IMR-90 (cell line): ENCODE results near the gene P4HA3. TPM values are rescaled to one million over a fixed set of nuclear protein-coding genes. Genes with fewer than 3 reads are reported as not detected.

Source experiments
- ATAC-seq: fragments of 200-7000 bp; cut with Tn5 transposase; 2 replicates; pipeline ENCODE4 v1.9.1; 2020; ENCODE audit warnings: low read depth, mild to moderate bottlenecking, moderate library complexity
- BruUV-seq: library from RNA; stranded (reverse); fragments of 400-500 nt; replicated peaks from 2 replicates; lab custom pipeline; 2021; lab: Mats Ljungman, UMichigan
- CTCF ChIA-PET: fragments of 300-600 bp; formaldehyde crosslinking; extraction: SDS; loops from one replicate; lab custom pipeline; 2021; ENCODE audit warnings: antibody characterized with exemption; lab: Yijun Ruan, JAX
- POLR2A ChIA-PET: fragments of 300-600 bp; sonication (Branson Sonifier 250); formaldehyde crosslinking; loops from one replicate; lab custom pipeline; 2022; ENCODE audit warnings: antibody characterized with exemption; ENCODE audit not compliant: unreplicated experiment; lab: Charles Lee
- DNase-seq: peaks from one replicate; pipeline ENCODE4 v3.0.0; 2013
- H2AFZ ChIP-seq: replicated peaks from 2 replicates; pipeline ENCODE3; 2013; ENCODE audit warnings: low read length, mild to moderate bottlenecking; ENCODE audit not compliant: poor library complexity
- H2AK5ac ChIP-seq: 2 replicates; pipeline ENCODE4 v1.6.1; 2013; ENCODE audit warnings: low read depth, low read length, inconsistent platforms
- H2AK9ac ChIP-seq: replicated peaks from 2 replicates; pipeline ENCODE3; 2013; ENCODE audit warnings: mild to moderate bottlenecking, low read depth, low read length, moderate library complexity; ENCODE audit not compliant: poor library complexity
- H2BK120ac ChIP-seq: 2 replicates; pipeline ENCODE4 v1.6.1; 2013; ENCODE audit warnings: low read depth, low read length, inconsistent platforms
- H2BK15ac ChIP-seq: 3 replicates; pipeline ENCODE4 v1.6.1; 2013; ENCODE audit warnings: low read depth, low read length, inconsistent platforms
- H2BK20ac ChIP-seq: 2 replicates; pipeline ENCODE4 v1.6.1; 2013; ENCODE audit warnings: low read depth, mild to moderate bottlenecking, inconsistent platforms, low read length, moderate library complexity
- H2BK5ac ChIP-seq: 2 replicates; pipeline ENCODE4 v1.6.1; 2013; ENCODE audit warnings: mild to moderate bottlenecking, low read depth, low read length, inconsistent platforms; ENCODE audit not compliant: poor library complexity, severe bottlenecking
- H3K14ac ChIP-seq: replicated peaks from 2 replicates; pipeline ENCODE4 v1.6.1; 2013; ENCODE audit warnings: low read depth, low read length, inconsistent platforms
- H3K18ac ChIP-seq: 2 replicates; pipeline ENCODE4 v1.6.1; 2013; ENCODE audit warnings: low read depth, low read length, control low read depth
- H3K23ac ChIP-seq: 2 replicates; pipeline ENCODE4 v1.6.1; 2013; ENCODE audit warnings: low read depth, low read length, inconsistent platforms
- H3K27ac ChIP-seq: 2 replicates; pipeline ENCODE4 v1.5.1; 2013; ENCODE audit warnings: mild to moderate bottlenecking, control low read depth, low read length; ENCODE audit not compliant: insufficient read depth
- H3K27me3 ChIP-seq: 2 replicates; pipeline ENCODE4 v1.6.1; 2013; ENCODE audit warnings: low read length; ENCODE audit not compliant: control insufficient read depth, insufficient read depth
- H3K36me3 ChIP-seq: 2 replicates; pipeline ENCODE4 v1.6.1; 2013; ENCODE audit warnings: low read length, mixed read lengths; ENCODE audit not compliant: control insufficient read depth, insufficient read depth
- H3K4ac ChIP-seq: 2 replicates; pipeline ENCODE4 v1.6.1; 2013; ENCODE audit warnings: low read depth, low read length, inconsistent platforms
- H3K4me1 ChIP-seq: 2 replicates; pipeline ENCODE4 v1.6.1; 2013; ENCODE audit warnings: low read length, mixed read lengths; ENCODE audit not compliant: control insufficient read depth, insufficient read depth
- H3K4me2 ChIP-seq: 2 replicates; pipeline ENCODE4 v1.6.1; 2013; ENCODE audit warnings: low read depth, mild to moderate bottlenecking, control low read depth, low read length, moderate library complexity
- H3K4me3 ChIP-seq: 2 replicates; pipeline ENCODE4 v1.5.1; 2013; ENCODE audit warnings: low read depth, mild to moderate bottlenecking, control low read depth, low read length, moderate library complexity; ENCODE audit not compliant: insufficient read depth
- H3K56ac ChIP-seq: 2 replicates; pipeline ENCODE4 v1.6.1; 2013; ENCODE audit warnings: low read length, inconsistent platforms; ENCODE audit not compliant: insufficient read depth; ENCODE audit errors: extremely low read depth
- H3K79me1 ChIP-seq, 2 experiments: 2 replicates each; pipeline ENCODE4 v1.6.1; 2013; ENCODE audit warnings: low read length in 2 of 2, inconsistent platforms in 1 of 2, low read depth in 1 of 2
- H3K9ac ChIP-seq: 2 replicates; pipeline ENCODE4 v1.6.1; 2013; ENCODE audit warnings: low read depth, low read length, control low read depth
- H3K9me1 ChIP-seq: 2 replicates; pipeline ENCODE4 v1.6.1; 2013; ENCODE audit warnings: low read length, inconsistent platforms; ENCODE audit not compliant: insufficient read depth
- H3K9me3 ChIP-seq: 2 replicates; pipeline ENCODE4 v1.6.1; 2013; ENCODE audit warnings: low read length; ENCODE audit not compliant: control insufficient read depth, insufficient read depth
- H4K20me1 ChIP-seq: 2 replicates; pipeline ENCODE4 v1.6.1; 2013; ENCODE audit warnings: low read length, inconsistent platforms; ENCODE audit not compliant: insufficient read depth
- H4K5ac ChIP-seq: 2 replicates; pipeline ENCODE4 v1.6.1; 2013; ENCODE audit warnings: mild to moderate bottlenecking, low read depth, low read length, control low read depth
- H4K8ac ChIP-seq, 2 experiments: 2 replicates each; pipeline ENCODE4 v1.6.1; 2013; ENCODE audit warnings: low read depth in 2 of 2, low read length in 2 of 2, control low read depth in 1 of 2, inconsistent platforms in 1 of 2
- H4K91ac ChIP-seq: 2 replicates; pipeline ENCODE4 v1.6.1; 2013; ENCODE audit warnings: low read depth, low read length, inconsistent platforms; ENCODE audit not compliant: insufficient read depth
- BHLHE40 ChIP-seq: fragments of 150-350 bp; IDR thresholded peaks from 2 replicates; pipeline ENCODE4 v1.6.1; 2016; ENCODE audit warnings: mild to moderate bottlenecking, low read depth, low read length
- CEBPB ChIP-seq: IDR thresholded peaks from 2 replicates; pipeline ENCODE4 v1.6.1; 2012; ENCODE audit warnings: low read depth, low read length, improper control_type of control experiment
- CHD1 ChIP-seq: IDR thresholded peaks from 2 replicates; pipeline ENCODE4 v1.6.1; 2012; ENCODE audit warnings: low read depth, low read length, improper control_type of control experiment
- CTCF ChIP-seq: conservative IDR thresholded peaks from 2 replicates; pipeline ENCODE4 v1.5.1; 2012; ENCODE audit warnings: mild to moderate bottlenecking, low read depth, low read length, improper control_type of control experiment
- ELK1 ChIP-seq: fragments of 150-350 bp; IDR thresholded peaks from 2 replicates; pipeline ENCODE4 v1.6.1; 2016; ENCODE audit warnings: low read depth, mild to moderate bottlenecking, low read length, moderate library complexity, borderline replicate concordance
- FOS ChIP-seq: fragments of 150-350 bp; IDR thresholded peaks from 2 replicates; pipeline ENCODE4 v1.6.1; 2016; ENCODE audit warnings: low read depth, low read length
- MAFK ChIP-seq: IDR thresholded peaks from 2 replicates; pipeline ENCODE4 v1.6.1; 2012; ENCODE audit warnings: low read depth, low read length, improper control_type of control experiment
- MAZ ChIP-seq: IDR thresholded peaks from 2 replicates; pipeline ENCODE4 v1.6.1; 2012; ENCODE audit warnings: low read depth, mild to moderate bottlenecking, low read length, improper control_type of control experiment, moderate library complexity, borderline replicate concordance
- MXI1 ChIP-seq: IDR thresholded peaks from 2 replicates; pipeline ENCODE4 v1.6.1; 2012; ENCODE audit warnings: low read depth, mild to moderate bottlenecking, low read length, moderate library complexity, borderline replicate concordance
- POLR2A ChIP-seq: IDR thresholded peaks from 2 replicates; pipeline ENCODE4 v1.6.1; 2012; ENCODE audit warnings: mild to moderate bottlenecking, low read depth, low read length
- RAD21 ChIP-seq: IDR thresholded peaks from 2 replicates; pipeline ENCODE4 v1.6.1; 2012; ENCODE audit warnings: low read length, improper control_type of control experiment
- RCOR1 ChIP-seq: IDR thresholded peaks from 2 replicates; pipeline ENCODE4 v1.6.1; 2012; ENCODE audit warnings: mild to moderate bottlenecking, low read length, improper control_type of control experiment; ENCODE audit not compliant: insufficient replicate concordance
- RFX5 ChIP-seq: IDR thresholded peaks from 2 replicates; pipeline ENCODE4 v1.8.0; 2012; ENCODE audit warnings: low read depth, mild to moderate bottlenecking, low read length, moderate library complexity
- SMC3 ChIP-seq: fragments of 150-350 bp; IDR thresholded peaks from 2 replicates; pipeline ENCODE4 v1.6.1; 2016; ENCODE audit warnings: low read depth, mild to moderate bottlenecking, antibody characterized with exemption, low read length, moderate library complexity
- USF2 ChIP-seq: fragments of 150-350 bp; IDR thresholded peaks from 2 replicates; pipeline ENCODE4 v1.6.1; 2017; ENCODE audit warnings: mild to moderate bottlenecking, antibody characterized with exemption, low read length, low read depth
- WGBS, 2 experiments: methylation state at CpG; one replicate each; pipeline versions ENCODE4 v1.1.5 to v1.1.7; 2013; ENCODE audit warnings: missing lambda C conversion rate in 2 of 2; ENCODE audit not compliant: insufficient read length in 1 of 2; ENCODE audit errors: extremely low coverage in 2 of 2; 5-methylcytosine and 5-hydroxymethylcytosine counted together
- dilution Hi-C: fragments of 300-500 bp; cut with HindIII; formaldehyde crosslinking; loops from one replicate; pipeline ENCODE4 v1.14.3; 2018; ENCODE audit warnings: low sequenced_read_pairs; ENCODE audit not compliant: unreplicated experiment
- in situ Hi-C: fragments of 300-500 bp; cut with MboI; formaldehyde crosslinking; loops from 3 replicates; pipeline ENCODE4 v1.14.3; 2019; ENCODE audit warnings: low sequenced_read_pairs, inconsistent platforms, mixed read lengths
- intact Hi-C: fragments of 100-400 bp; cut with micrococcal nuclease; formaldehyde crosslinking; loops from 2 replicates; pipeline ENCODE4 v1.10.0; 2022
- polyA plus RNA-seq, 3 experiments: library from polyadenylated mRNA; depleted of rRNA; stranded (reverse); fragments of >200 nt; gene quantifications; 2 replicates each; pipeline ENCODE4 v1.2.3, GENCODE V29; 2012; ENCODE audit warnings: low replicate concordance in 1 of 3
- total RNA-seq: library from RNA; depleted of rRNA; stranded (reverse); fragments of >200 nt; gene quantifications from 2 replicates; pipeline ENCODE4 v1.2.3, GENCODE V29; 2012

Gene P4HA3
- total and polyA plus RNA-seq, 2 of the 4 experiments (the other 2 are of a cell fraction), result 2.9 to 5.7 TPM

- intact Hi-C loops, result loop anchor here (10.0 kb wide), 1 partner anchor 326 kb away; the partner anchor contains the start of gene UCP2
- H3K9ac ChIP-seq, result peak overlapping the region; percentile 65
- no peaks in the 10 kb centered on the region for H4K20me1 ChIP-seq
- TF ChIP-seq MAZ (no peak), USF2 (no peak), BHLHE40 (no peak), CEBPB (no peak), MXI1 (no peak), POLR2A (no peak), ELK1 (no peak), CHD1 (no peak), RFX5 (no peak), FOS (no peak), SMC3 (no peak), RCOR1 (no peak), CTCF (no peak), MAFK (no peak), RAD21 (no peak)
- peak overlapping the region; percentile 47; the same call in 2 of the 3 replicates for H2BK15ac ChIP-seq
- peak overlapping the region; percentile 83 for H2AK5ac ChIP-seq
- WGBS, 2 experiments, result 81% methylated on average over 6 of the region's 11 CpGs; no CpG with 5 or more reads in 1 of the 2 experiments
- H4K5ac ChIP-seq, result peak overlapping the region; percentile 53
- no peak overlapping the region for H3K23ac ChIP-seq
- peak overlapping the region; percentile 93 for H3K4me2 ChIP-seq
- ATAC-seq (no peak), DNase-seq (no peak)
- H3K9me3 ChIP-seq, result 0 out of 2 replicates have a peak, but pooled peaks cover 2% of the 10 kb centered on the region
- peak overlapping the region; percentile 24 for H3K4ac ChIP-seq
- ChIA-PET CTCF (no interaction called here), POLR2A (no interaction called here)
- no peak overlapping the region for H3K56ac ChIP-seq
- dilution Hi-C loops, result no loop called here
- no TSS peak for BruUV-seq
- peak overlapping the region; percentile 15 to 18; a peak in 2 of 4 replicates for H4K8ac ChIP-seq
- peak overlapping the region; percentile 18; the same call in 1 of the 2 replicates for H3K27ac ChIP-seq
- peaks cover 11% of the 10 kb centered on the region for H3K9me1 ChIP-seq
- H2AFZ ChIP-seq, result peak overlapping the region; percentile 92
- no peak overlapping the region for H2BK5ac ChIP-seq
- no peak overlapping the region; the same call in 1 of the 2 replicates for H2BK20ac ChIP-seq
- in situ Hi-C loops, result no loop called here
- H3K14ac ChIP-seq, result peak overlapping the region; percentile 37; the same call in 1 of the 2 replicates
- H2AK9ac ChIP-seq, result peak overlapping the region; percentile 90
- H2BK120ac ChIP-seq, result peak overlapping the region; percentile 14; the same call in 1 of the 2 replicates
- H3K18ac ChIP-seq, result peak overlapping the region; percentile 55
- H4K91ac ChIP-seq, result peak overlapping the region; percentile 10; the same call in 1 of the 2 replicates
- peaks cover 13% of the 10 kb centered on the region for H3K4me1 ChIP-seq
- no peaks in the 10 kb centered on the region for H3K36me3 ChIP-seq
- peak overlapping the region; percentile 73 for H3K4me3 ChIP-seq
- no peaks in the 10 kb centered on the region for H3K27me3 ChIP-seq
- H3K79me1 ChIP-seq, result peaks cover 9 to 10% of the 10 kb centered on the region in 2 experiments; a peak in 3 of 4 replicates
Measured at GRCh38 chr11:74310857-74311256, 583 bp downstream of the P4HA3 start.
